Panc1 (cell line): ENCODE data around the gene PBRM1.

Source experiments
- CTCF ChIP-seq: fragments of 450-650 bp; IDR thresholded peaks from 2 replicates; pipeline ENCODE4 v1.5.1; 2017; ENCODE audit warnings: mild to moderate bottlenecking
- POLR2AphosphoS5 ChIP-seq: IDR thresholded peaks from 2 replicates; pipeline ENCODE4 v1.6.1; 2012; ENCODE audit warnings: mild to moderate bottlenecking, low read depth, low read length, moderate library complexity
- REST ChIP-seq, 2 experiments: IDR thresholded peaks; 2 replicates each; pipeline ENCODE4 v1.6.1; 2011 to 2012; ENCODE audit warnings: low read depth in 2 of 2, control low read depth in 1 of 2, low read length in 1 of 2, mild to moderate bottlenecking in 1 of 2, moderate library complexity in 1 of 2; ENCODE audit not compliant: insufficient read depth in 1 of 2

DNA sequence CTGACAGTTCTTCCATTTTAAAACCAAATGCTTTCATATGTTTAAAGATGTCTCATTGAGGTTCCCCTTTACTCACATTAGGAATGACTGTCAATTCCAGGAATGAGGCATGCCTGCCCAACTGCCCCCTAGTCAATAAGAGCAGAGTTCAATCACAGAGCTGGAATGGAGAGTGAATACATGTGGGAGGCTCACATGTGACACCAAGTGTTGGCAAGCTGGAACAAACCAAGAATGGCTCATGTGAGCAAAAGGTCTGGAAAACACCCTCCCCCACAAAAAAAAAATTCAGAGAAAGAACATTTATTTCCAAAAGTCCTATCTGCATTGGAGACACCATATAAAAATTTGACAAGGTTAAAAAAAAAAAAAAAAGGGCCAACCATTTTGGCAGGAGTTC, 3.7 kb downstream of the PBRM1 start:
- peak; percentile 43 for TF ChIP-seq CTCF
- no peak for TF ChIP-seq REST (IDR thresholded peaks at IDR 0.05; ENCODE audit: insufficient read depth in 1 of 2, low read depth in 2 of 2, low read length in 1 of 2)
- TF ChIP-seq POLR2AphosphoS5: no peak
